Measurements from ENCODE around the gene PAQR9.
"Not testable (repeated sequence)": the region's sequence is repeated elsewhere in the genome, so short reads cannot be mapped to it uniquely, and the experiment has no call there.

Gene PAQR9, protein sequence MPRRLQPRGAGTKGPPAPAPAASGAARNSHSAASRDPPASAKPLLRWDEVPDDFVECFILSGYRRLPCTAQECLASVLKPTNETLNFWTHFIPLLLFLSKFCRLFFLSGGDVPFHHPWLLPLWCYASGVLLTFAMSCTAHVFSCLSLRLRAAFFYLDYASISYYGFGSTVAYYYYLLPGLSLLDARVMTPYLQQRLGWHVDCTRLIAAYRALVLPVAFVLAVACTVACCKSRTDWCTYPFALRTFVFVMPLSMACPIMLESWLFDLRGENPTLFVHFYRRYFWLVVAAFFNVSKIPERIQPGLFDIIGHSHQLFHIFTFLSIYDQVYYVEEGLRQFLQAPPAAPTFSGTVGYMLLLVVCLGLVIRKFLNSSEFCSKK

DNA sequence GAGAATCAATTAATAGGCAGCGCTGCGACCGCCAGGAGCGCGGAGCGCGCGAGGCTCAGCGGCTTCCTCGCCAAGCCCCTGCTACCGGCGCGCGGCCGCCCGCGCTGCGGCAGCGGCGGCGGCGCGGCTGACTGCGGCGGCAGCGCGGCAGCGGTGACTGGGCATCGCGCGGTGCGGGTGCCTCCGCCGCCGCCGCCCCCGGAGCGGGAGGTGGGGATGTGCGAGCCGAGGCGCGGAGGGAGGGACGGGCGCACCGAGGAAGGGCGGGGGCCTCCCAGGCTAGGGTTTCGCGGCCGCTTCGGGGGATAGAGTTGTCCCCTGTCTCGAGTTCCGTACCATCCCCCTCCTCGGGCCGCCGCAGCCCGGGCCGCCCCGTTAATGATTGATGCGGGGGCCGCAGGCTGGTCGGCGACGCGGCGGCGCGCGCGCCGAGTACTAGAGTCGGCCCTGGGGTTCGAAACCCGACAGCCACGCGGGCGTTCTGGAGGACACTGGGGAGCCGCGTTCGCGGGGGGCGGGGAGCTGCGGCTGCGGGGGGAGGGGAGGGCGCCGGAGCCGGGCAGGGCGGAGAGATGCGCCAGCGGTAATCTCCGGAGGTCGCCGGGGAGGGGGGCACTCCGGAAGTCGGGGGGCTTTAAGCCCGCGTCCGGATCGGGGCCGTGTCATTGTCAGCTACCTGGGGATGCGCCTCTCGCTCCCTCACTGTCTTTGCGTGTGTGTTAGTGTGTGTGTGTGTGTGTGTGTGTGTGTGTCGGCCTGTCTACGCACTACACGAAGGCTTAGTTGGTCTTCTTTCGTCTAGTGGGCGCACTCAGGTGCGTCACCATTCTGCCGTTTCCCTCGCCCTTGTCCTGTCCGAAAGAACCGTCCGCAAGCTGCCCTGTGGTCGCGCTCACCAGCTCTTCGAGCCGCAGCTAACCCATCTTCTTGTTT is at the start of gene PAQR9:
PAQR9 (minus strand) TSS at position 159 of the 933 bp plus-strand sequence. CDS start 338 bp downstream, outside the sequence.
- DNase-seq = no peak

DNA sequence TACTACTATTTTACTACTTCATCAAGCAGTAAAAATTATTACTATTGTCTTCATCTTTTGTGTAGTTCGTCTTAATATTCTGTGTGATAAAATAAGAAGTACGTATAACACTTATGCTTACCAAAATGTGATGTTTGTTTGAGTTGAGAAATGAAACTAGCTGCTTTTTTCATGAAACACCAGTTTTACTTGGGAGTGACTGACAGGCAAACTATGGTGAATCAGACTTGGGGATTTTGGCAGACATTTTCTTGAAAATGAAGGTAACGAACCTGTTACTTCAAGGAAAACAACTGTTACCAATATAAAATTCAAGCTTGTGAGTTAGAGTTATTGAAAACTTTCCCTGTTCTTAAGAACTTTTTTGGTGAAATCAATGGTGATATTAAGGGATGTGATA is 48.2 kb upstream of the PAQR9 start:
- DNase-seq = no peak

DNA sequence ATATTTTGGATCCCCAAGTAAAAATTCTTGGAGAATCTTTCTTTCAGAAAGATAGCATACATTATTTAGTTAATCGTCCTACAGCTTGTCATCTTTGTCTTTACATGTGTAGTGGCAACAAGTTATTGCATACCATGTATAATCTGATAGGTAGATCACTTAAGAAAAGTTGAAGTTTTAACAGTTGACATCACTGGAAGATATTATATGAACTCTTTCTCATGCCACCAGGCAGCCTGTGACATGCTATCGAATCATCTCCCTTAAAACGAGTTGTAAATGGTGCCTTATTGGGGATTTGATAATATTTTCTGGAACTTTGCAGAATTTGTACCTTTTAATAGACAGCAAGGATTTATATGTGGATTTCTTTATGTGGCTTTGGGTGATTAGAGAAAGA is 46.5 kb upstream of the PAQR9 start:
- no peak for DNase-seq

DNA sequence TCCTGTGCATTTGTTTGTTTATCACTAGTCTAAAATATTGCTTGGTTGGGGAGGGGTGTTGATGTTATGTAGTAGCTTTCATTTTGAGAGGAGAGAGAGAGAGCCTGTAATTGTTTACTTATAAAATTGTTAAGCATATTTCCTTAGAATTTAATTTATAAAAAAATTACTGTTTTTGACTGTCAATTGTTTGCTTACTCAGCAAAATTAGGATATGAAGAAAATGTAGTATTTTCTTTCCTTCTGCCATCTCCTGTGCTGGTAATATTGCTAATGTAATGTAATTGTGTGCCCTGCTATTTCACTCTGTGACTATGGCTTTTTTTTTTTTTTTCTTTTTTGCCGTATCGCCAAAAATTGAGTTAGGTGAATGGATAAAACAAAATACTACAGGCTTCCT is 41.3 kb upstream of the PAQR9 start:
- no peak for DNase-seq

DNA sequence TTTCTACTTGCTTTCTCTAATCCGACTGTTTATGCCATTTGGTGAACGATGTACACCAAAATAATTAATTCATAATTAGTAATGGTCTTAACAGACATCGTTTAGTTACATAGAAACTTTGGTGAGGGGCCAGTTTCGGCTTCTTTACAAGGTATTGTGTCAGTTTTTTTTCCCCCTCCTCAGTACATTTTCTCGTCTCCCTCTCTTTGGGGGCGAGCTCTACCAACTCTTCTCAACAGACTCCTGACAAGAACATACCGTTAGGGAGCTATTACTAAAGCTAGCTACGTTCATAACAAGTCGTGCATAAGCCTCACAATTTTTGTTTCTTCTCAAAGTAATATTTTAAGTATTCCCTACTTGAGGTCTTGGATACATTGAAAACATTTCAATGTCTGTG is 39.3 kb upstream of the PAQR9 start:
- DNase-seq = no peak

DNA sequence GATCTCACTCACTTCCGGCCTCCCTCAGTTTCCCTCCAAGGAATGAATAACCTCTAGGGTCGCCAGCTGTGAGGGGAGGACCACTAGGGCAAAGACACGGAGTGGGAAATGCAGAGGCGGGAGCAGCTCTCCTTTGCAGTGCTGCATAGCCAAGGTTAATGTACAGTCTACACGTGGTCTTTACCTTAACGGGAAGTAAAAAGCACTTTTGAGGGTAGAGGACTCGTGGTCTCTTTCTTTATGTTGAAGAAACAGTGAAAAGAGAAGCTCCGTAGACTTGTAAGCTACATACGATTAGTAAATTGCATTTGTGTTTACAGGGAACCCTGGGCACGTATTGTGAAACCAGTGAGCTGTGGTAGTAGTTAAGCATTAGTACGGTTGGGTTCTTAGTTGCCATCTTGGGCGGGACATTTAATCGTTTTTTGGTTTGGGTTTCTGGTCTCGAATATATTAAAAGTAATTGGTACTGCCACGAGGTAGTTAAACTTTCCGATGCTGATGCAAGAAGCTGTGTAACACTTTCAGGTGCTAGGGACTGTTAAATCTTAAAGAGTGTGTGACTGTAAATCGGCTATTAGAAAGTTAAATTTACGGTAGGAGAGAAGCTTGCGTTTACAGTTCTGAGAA is 38.7 kb upstream of the PAQR9 start:
- no peak for DNase-seq

DNA sequence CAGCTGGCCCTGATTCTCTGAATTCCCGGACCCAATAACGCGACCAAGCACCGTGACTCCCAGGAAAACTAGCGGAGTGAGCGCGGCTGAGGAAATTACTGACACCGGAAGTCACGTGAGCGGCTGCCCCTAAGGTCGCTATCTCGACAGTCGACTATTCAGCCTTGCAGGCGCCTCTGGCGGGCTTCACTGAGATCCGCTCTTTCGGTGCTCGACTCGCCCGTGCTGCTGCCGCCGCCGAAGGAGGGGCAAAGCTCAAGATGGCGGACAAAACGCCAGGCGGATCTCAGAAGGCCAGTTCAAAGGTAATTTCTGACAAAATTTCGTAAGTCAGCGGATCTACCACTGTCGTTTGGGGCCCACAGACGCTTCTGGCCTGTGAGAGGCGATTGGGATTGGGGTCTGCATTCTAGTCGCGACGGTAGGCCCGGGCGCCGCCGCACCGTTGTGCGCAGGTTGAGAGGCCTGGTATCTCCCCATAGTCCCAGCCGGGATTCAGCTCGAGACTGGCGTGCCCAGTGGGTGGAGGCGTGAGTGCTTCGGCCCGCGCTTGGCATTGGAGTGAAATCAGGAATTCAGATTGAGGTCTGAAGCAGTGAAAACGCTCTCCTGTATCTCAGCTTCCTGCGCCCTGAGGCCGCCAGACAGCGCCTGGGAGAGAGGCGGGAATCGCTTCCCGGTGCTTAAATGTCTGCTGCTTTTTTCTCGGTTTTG is 38.1 kb upstream of the PAQR9 start, which contains the start of gene U2SURP:
U2SURP (plus strand) TSS at position 202 of the 714 bp plus-strand sequence; CDS start at position 261, 59 bp downstream.
- peak; percentile 98 for DNase-seq

DNA sequence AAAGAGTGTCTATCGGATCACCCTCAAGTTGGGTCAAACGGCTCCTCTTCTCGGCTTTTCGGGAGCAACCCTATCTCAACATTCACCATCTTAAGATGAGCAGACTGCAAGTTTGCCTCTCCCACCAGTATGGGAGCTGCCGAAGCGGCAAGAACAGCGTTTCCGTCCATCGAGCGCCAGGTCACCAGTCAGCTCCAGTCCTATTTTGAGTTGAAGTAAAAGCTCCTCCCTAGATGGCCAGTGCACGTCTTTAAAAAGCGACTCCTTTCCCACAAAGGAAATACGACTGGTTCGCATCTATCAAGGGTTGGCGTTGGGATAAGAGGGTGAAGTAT is 37.5 kb upstream of the PAQR9 start:
- no peak for DNase-seq

DNA sequence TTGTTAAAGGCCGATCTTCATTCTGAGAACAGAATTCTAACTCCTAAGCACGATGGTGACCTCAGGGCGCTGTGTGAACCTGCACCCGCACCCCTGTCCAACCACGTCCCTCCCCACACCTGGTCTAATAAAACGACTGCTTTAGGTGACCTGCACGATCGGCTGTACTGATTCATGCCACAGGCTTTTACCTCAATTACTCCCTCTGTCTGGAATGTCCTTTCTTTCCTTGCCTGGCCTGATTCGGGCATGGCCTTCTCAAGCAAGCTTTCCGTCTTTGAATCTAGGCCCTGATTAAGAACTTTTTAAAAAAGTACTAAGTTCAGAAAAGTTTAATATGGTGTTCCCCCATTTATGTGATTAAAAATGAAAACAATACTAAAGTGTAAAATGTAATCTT is 37.1 kb upstream of the PAQR9 start:
- DNase-seq = no peak

DNA sequence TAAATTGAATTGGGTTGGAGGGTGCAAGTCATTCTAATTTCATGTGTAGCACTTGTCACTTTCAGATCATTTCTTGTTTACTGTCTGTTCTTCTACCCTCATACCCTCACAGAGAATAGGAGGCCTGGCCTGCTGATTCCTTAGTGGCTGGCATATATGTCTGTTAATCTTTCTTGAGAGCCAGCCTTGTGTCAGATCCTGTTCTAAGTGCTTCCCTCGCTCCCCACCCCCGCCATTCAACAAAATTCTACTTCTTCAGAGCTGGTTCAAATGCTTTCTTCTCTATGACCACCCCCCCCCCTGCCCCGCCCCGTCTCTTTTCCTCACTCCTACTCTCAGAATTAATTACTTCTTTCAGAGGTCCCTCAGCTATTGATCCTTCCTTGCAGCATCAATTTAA is 36.4 kb upstream of the PAQR9 start:
- no peak for DNase-seq

DNA sequence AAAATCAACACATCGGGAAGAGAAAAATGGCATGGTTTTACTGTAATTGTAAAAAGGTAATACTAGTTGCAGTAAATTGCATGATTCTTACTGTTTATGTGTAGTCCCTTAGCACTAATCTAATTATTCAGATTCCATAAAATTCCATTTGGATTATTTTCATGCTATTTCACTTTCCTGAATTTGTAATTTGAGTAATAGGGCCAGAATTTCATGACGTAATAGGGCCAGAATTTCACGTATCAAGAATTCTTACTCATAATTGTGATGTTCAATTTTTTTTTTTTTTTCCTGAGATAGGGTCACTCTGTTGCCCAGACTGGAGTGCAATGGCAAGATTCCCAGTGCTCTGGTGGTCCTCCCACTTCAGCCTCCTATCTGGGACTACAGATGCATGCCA is 35.0 kb upstream of the PAQR9 start:
- no peak for DNase-seq

DNA sequence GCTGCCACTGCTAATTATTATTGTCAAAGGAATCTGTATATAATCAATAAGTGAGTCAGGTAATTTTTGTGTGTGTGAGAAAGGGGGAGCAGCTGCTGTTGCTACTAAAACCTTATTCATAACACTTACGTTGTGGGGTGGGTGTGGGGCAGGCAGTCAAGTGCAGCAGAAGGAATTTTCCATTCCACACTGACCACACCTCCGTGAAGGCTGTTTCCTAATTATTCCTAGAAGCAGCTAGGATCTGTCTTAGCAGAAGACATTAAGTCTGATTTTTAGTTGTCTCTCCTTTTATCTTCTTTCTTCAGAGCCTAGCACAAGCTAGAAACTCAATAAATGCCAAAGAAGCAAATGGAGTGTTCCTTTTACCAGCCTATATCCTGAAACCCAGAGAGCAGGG is 33.9 kb upstream of the PAQR9 start:
- DNase-seq = no peak

DNA sequence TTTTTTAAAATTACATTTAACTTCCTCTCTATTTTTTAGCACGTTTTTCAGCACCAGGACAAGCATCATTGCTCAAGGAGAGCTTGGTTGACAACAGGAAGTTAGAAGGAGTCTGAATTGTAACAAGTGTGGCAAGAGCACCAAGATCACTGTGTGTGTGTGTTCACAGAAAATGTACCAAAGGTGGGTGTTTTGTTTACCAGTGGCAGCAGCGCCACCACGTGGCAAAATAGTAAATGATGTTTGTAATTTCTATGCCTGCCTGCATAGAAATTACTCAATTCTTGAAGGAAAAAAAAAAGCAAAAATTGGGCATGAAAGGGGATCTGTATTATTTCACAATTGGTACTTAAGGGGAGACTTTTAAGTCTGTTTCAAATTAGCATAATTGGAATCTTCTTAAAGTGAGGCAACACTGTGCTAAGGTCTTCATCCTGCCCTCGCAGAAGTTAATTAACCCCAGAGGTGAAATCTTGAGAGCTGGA is 30.5 kb upstream of the PAQR9 start:
- DNase-seq = peak; percentile 26

DNA sequence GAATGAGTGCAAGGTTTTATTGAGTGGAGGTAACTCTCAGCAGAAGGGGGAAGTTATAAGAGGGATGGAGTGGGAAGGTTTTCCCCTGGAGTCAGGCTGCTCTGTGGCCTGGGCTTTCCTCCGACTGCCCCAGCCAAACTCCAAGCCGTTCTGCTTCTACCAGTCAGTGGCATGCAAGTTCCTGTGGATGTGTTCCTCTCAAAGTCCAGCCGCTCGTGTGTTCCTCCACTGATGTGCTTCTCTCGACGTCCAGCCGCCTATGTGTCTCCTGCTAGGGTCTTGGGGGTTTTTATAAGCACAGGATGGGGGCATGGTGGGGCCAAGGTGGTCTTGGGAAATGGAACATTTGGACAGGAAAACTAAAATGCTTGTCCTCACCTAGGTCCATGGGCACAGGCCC is 28.8 kb upstream of the PAQR9 start:
- no peak for DNase-seq

DNA sequence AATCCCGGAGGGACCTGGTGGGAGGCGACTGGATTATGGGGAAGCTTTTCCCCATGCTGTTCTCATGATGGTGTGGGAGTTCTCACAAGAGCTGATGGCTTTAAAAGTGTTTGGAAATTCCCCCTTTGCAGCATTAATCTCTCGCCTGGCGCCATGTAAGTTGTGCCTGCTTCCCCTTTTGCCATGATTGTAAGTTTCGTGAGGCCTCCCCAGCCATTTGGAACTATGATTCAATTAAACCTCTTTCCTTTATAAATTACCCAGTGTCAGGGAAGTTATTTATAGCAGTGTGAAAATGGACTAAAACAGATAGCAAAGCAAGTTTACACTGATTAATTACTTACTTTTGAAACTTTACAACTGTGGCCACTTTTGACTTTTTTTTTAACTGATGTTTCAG is 27.2 kb upstream of the PAQR9 start:
- DNase-seq = no peak

DNA sequence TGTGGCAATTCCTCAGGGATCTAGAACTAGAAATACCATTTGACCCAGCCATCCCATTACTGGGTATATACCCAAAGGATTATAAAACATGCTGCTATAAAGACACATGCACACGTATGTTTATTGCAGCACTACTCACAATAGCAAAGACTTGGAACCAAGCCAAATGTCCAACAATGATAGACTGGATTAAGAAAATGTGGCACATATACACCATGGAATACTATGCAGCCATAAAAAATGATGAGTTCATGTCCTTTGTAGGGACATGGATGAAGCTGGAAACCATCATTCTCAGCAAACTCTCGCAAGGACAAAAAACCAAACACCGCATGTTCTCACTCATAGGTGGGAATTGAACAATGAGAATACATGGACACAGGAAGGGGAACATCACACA is 25.4 kb upstream of the PAQR9 start:
- DNase-seq = not testable (repeated sequence)

DNA sequence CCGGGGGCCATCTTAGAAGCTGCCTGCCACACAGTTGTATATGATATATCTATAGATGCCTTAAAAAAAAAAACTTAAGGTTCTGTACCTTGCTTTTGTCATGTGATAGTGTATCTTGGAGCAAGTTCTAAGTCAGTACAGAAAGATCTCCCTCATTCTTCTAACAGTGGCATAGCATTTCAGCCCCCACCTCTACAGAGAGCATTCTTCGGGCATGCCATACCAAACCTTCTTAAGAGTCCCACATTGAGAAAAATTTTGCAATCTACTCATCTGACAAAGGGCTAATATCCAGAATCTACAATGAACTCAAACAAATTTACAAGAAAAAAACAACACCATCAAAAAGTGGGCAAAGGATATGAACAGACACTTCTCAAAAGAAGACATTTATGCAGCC is 24.7 kb upstream of the PAQR9 start:
- DNase-seq = not testable (repeated sequence)

DNA sequence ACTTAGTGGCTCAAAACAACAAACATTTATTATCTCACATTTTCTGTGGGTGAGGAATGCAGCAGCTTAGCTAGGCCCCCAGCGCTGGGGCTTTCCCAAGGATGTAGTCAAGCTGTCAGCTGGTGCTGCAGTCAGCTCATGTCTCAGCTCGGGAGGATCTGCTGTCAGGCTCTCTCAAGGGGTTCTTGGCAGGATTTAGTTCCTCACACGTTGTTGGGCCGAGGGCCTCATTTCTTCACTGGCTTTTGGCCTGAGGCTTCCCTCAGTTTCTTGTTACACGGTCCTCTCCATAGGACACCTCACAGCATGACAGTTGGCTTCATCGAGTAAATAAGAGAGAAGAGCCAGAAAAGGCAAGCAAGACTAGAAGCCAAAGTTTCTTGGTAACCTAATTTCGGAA is 24.2 kb upstream of the PAQR9 start:
- no peak for DNase-seq

DNA sequence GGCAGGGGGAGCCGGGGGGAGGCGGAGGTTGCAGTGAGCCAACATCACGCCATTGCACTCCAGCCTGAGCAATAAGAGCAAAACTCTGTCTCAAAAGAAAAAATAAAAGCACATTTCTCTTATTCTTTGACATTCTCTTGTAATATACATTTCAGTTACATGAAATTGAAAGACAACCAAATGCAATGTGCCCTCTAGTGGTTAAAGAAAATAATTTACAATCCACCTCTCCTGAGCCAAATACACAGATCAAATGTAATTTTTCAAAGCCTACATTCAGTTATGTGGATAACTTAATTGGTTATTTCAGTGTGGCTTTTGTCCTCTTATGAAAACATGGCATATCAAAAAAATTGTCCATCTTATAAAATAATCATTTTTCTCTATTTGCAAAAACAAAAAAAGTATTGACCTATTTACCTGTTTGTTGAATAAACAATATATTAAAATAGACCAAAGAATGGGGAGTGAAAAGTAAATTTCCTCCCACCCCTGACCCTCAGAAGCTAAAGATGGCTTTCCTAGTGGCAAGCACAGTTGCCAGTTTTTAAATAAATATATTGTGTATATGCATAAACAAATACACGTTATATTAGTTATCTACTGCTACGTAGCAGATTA is 23.7 kb upstream of the PAQR9 start:
- no peak for DNase-seq

DNA sequence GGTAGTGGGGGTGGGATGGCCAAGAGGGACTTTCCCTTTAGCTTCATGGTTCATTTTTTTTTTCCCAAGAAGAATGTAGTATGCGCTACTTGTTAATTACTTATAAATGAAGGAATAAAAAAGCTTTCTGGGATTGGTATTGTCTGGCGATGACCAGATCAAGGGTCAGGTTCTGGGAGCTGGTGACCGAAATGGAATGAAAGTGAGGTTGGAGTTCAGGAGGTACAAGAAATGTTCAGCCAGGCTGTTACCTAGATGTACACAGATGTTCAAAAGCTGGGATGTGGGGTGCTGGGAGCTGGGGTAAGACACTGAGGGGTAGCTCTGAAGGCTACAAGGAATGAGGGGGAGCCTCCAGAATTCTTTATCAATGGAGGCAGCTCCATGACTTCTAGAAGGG is 20.8 kb upstream of the PAQR9 start:
- no peak for DNase-seq

DNA sequence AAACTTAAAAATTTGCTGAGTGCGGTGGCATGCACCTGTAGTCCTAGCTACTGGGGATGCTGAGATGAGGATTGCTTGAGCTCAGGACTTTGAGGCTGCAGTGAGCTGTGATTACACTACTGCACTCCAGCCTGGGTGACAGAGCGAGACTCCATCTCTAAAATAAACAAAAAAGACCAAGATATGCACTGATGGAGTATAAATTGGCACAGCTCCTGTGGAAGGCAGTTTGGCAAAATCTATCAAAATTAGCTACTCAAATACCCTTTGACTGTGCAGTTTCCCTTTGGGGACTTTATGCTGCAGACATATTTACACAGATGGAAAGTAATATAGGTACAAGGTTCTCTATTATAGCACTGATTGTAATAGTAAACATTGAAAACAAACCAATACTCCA is 19.8 kb upstream of the PAQR9 start:
- DNase-seq = no peak

DNA sequence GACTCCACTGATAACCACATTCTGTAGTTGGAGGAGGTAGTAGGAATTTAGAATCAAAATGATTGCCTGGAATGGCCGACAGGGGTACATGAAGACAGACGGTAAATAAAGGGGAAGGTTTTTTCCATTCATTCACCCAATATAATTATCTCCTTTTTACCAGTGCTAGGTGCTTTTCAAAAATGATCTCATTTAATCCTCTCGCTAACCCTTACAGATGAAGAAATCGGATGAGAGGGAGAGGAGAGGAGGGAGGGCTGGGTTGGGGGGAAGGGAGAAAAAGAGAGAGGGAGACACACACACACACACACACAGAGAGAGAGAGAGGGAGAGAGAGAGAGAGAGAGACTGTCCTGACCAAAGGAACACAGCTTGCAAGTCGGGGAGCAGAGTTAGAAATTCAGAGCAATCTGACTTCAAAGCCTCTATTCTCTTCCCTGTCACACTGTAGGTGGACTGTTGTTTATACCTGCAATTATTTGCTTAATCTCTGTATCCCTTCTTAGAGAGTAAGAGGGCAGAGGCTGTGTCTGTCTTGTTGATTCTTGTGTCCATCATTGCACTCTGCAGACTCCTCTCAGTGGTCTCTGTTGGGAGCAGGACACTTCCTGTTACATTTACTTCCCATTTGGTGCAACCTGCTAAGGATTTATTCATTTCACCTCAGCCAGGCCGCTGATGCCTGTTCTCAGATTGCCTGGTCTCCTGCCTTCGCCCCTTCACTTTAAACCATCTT is 18.7 kb upstream of the PAQR9 start:
- DNase-seq = no peak

Measured in NCI-H2081 treated with DMSO at 0.1 percent for 48 hours (cell line).